Endodermal cell (in vitro differentiated cells): ENCODE measurements around the gene CX3CR1. TPM values are rescaled to one million over a fixed set of nuclear protein-coding genes. Genes with fewer than 3 reads are reported as not detected.

Experiments used
- DNase-seq: peaks from one replicate; pipeline ENCODE4 v3.0.0-alpha.2; 2017
- H3K27ac ChIP-seq: 2 replicates; pipeline ENCODE4 v1.5.1; 2013; ENCODE audit warnings: mild to moderate bottlenecking, low read depth, low read length, moderate library complexity
- H3K27me3 ChIP-seq: 2 replicates; pipeline ENCODE4 v1.6.1; 2013; ENCODE audit warnings: mild to moderate bottlenecking, low read length, moderate library complexity; ENCODE audit not compliant: insufficient read depth, control insufficient read depth, poor library complexity, severe bottlenecking
- H3K36me3 ChIP-seq: 2 replicates; pipeline ENCODE4 v1.7.0; 2013; ENCODE audit warnings: mild to moderate bottlenecking, low read length, moderate library complexity; ENCODE audit not compliant: control insufficient read depth, insufficient read depth
- H3K4me1 ChIP-seq: one replicate; pipeline ENCODE4 v1.7.0; 2013; ENCODE audit warnings: low read length; ENCODE audit not compliant: control insufficient read depth, insufficient read depth
- H3K4me3 ChIP-seq: 2 replicates; pipeline ENCODE4 v1.5.1; 2013; ENCODE audit warnings: mild to moderate bottlenecking, low read length, moderate library complexity
- H3K9ac ChIP-seq: 2 replicates; pipeline ENCODE4 v1.6.1; 2013; ENCODE audit warnings: mild to moderate bottlenecking, low read length, moderate library complexity; ENCODE audit not compliant: poor library complexity, severe bottlenecking; ENCODE audit errors: extremely low read depth
- H3K9me3 ChIP-seq: 2 replicates; pipeline ENCODE4 v1.6.1; 2013; ENCODE audit warnings: mild to moderate bottlenecking, low read length, moderate library complexity; ENCODE audit not compliant: control insufficient read depth
- H3K27ac Mint-ChIP-seq: 2 replicates; pipeline ENCODE4 v1.8.0; 2020; ENCODE audit warnings: mixed read lengths
- H3K27me3 Mint-ChIP-seq: 2 replicates; pipeline ENCODE4 v1.8.0; 2021; ENCODE audit warnings: mild to moderate bottlenecking, mixed read lengths; ENCODE audit not compliant: insufficient read depth
- H3K36me3 Mint-ChIP-seq: 2 replicates; pipeline ENCODE4 v1.8.0; 2020; ENCODE audit warnings: low read depth, mixed read lengths
- H3K4me1 Mint-ChIP-seq: 2 replicates; pipeline ENCODE4 v1.8.0; 2020; ENCODE audit warnings: mixed read lengths
- H3K4me3 Mint-ChIP-seq: 2 replicates; pipeline ENCODE4 v1.8.0; 2020; ENCODE audit warnings: mild to moderate bottlenecking, moderate library complexity, mixed read lengths
- H3K9me3 Mint-ChIP-seq: 2 replicates; pipeline ENCODE4 v1.8.0; 2020; ENCODE audit warnings: mild to moderate bottlenecking, mixed read lengths
- CTCF ChIP-seq: fragments of 200-600 bp; sonication (generic); conservative IDR thresholded peaks from 2 replicates; pipeline ENCODE4 v1.5.0; 2021; ENCODE audit warnings: antibody characterized with exemption, mild to moderate bottlenecking
- WGBS, 2 experiments: methylation state at CpG; one replicate each; pipeline versions ENCODE4 v1.1.5 to v1.1.7; 2013; ENCODE audit warnings: missing lambda C conversion rate in 2 of 2, mixed read lengths in 1 of 2; ENCODE audit not compliant: insufficient coverage in 1 of 2, insufficient read length in 1 of 2; 5-methylcytosine and 5-hydroxymethylcytosine counted together
- total RNA-seq, 2 donors: library from RNA; stranded (reverse); fragmentation: NEBNext Ultra II Directional in 1 of 2; extraction: Animal tissue kit (Norgen Biotek cat#: 25700) in 1 of 2; gene quantifications; 2 replicates in 1 of 2; 3 replicates in 1 of 2; pipeline ENCODE4 v1.2.1, GENCODE V29; 2021

CX3CR1 gene
- total RNA-seq, 2 donors from 2014 or later = not detected

- Histone ChIP-seq H3K9me3 (no peaks in the 10 kb centered on the region), H3K4me1 (no peaks in the 10 kb centered on the region), H3K9ac (no peak overlapping the region), H3K4me3 (no peak overlapping the region), H3K27ac (no peak overlapping the region), H3K36me3 (no peaks in the 10 kb centered on the region), H3K27me3 (no peaks in the 10 kb centered on the region)
- H3K27ac Mint-ChIP-seq = no peak overlapping the region
- H3K9me3 Mint-ChIP-seq = no peaks in the 10 kb centered on the region
- no peak for DNase-seq
- H3K27me3 Mint-ChIP-seq = no peaks in the 10 kb centered on the region
- 90 to 95% methylated on average over 4 of the region's 4 CpGs for WGBS, 2 experiments
- H3K4me3 Mint-ChIP-seq = no peak overlapping the region
- peaks cover 14% of the 10 kb centered on the region for H3K4me1 Mint-ChIP-seq
- TF ChIP-seq CTCF = no peak
- no peaks in the 10 kb centered on the region for H3K36me3 Mint-ChIP-seq
Measured at GRCh38 chr3:39292961-39293360, 13.1 kb upstream of the CX3CR1 start.

GRCh38 chr3:39291903-39292329, 12.1 kb upstream of the CX3CR1 start:
- H3K27me3 Mint-ChIP-seq = no peaks in the 10 kb centered on the region
- no peak overlapping the region for H3K9ac ChIP-seq
- peak; percentile 95 for TF ChIP-seq CTCF
- H3K36me3 Mint-ChIP-seq = no peaks in the 10 kb centered on the region
- H3K27ac ChIP-seq = no peak overlapping the region
- no peaks in the 10 kb centered on the region for H3K4me1 ChIP-seq
- H3K27me3 ChIP-seq = no peaks in the 10 kb centered on the region
- no peak overlapping the region for H3K4me3 Mint-ChIP-seq
- H3K4me3 ChIP-seq = no peak overlapping the region
- WGBS, 2 experiments = 0 to 34% methylated on average over 1 to 5 of the region's 5 CpGs
- peaks cover 14% of the 10 kb centered on the region for H3K4me1 Mint-ChIP-seq
- H3K27ac Mint-ChIP-seq = no peak overlapping the region
- no peaks in the 10 kb centered on the region for H3K9me3 ChIP-seq
- H3K9me3 Mint-ChIP-seq = no peaks in the 10 kb centered on the region
- no peaks in the 10 kb centered on the region for H3K36me3 ChIP-seq
- peak; percentile 95 for DNase-seq

- H3K9ac ChIP-seq = no peak overlapping the region
Measured at GRCh38 chr3:39290255-39290654, 10.4 kb upstream of the CX3CR1 start.

More at GRCh38 chr3:39290255-39290654, 10.4 kb upstream of the CX3CR1 start:
- Mint-ChIP-seq H3K36me3 (no peaks in the 10 kb centered on the region), H3K27ac (peak overlapping the region; percentile 10), H3K9me3 (no peaks in the 10 kb centered on the region), H3K27me3 (no peaks in the 10 kb centered on the region), H3K4me1 (peaks cover 14% of the 10 kb centered on the region), H3K4me3 (no peak overlapping the region)
- DNase-seq = no peak
- Histone ChIP-seq H3K27me3 (no peaks in the 10 kb centered on the region), H3K36me3 (no peaks in the 10 kb centered on the region), H3K4me1 (no peaks in the 10 kb centered on the region), H3K9me3 (no peaks in the 10 kb centered on the region), H3K27ac (no peak overlapping the region), H3K4me3 (no peak overlapping the region)
- WGBS, 2 experiments = 77 to 83% methylated on average over 3 to 4 of the region's 4 CpGs
- no peak for TF ChIP-seq CTCF
